Measurements from ENCODE around the gene KCTD7.
"Not testable (repeated sequence)": the region's sequence is repeated elsewhere in the genome, so short reads cannot be mapped to it uniquely, and the experiment has no call there.

KCTD7 gene

GRCh38 chr7:66654275-66655112, 25.8 kb downstream of the KCTD7 start:
- in situ Hi-C loops (cut with MboI; ENCODE audit: low sequenced_read_pairs, unreplicated experiment), result no loop called here
- TF ChIP-seq CTCF (IDR thresholded peaks at IDR 0.05; ENCODE audit: borderline replicate concordance, control extremely low read depth, extremely low read depth, insufficient read depth, missing control alignments), result no peak
- peak; percentile 99 for DNase-seq (ENCODE audit: low spot score)

GRCh38 chr7:66655113-66655806, 26.6 kb downstream of the KCTD7 start:
- in situ Hi-C loops (cut with MboI; ENCODE audit: low sequenced_read_pairs, unreplicated experiment); DNase-seq (ENCODE audit: low spot score): not testable (repeated sequence)

GRCh38 chr7:66655826-66656485, 27.3 kb downstream of the KCTD7 start:
- DNase-seq (ENCODE audit: low spot score); in situ Hi-C loops (cut with MboI; ENCODE audit: low sequenced_read_pairs, unreplicated experiment): not testable (repeated sequence)

- no peak for DNase-seq (ENCODE audit: low spot score)
- no peak for TF ChIP-seq CTCF (IDR thresholded peaks at IDR 0.05; ENCODE audit: borderline replicate concordance, control extremely low read depth, extremely low read depth, insufficient read depth, missing control alignments)
- in situ Hi-C loops (cut with MboI; ENCODE audit: low sequenced_read_pairs, unreplicated experiment), result no loop called here
Observed at GRCh38 chr7:66657798-66658197, 29.1 kb downstream of the KCTD7 start.

- in situ Hi-C loops (cut with MboI; ENCODE audit: low sequenced_read_pairs, unreplicated experiment), result no loop called here
- no peak for TF ChIP-seq CTCF (IDR thresholded peaks at IDR 0.05; ENCODE audit: borderline replicate concordance, control extremely low read depth, extremely low read depth, insufficient read depth, missing control alignments)
- DNase-seq (ENCODE audit: low spot score), result no peak
Observed at GRCh38 chr7:66662646-66663264, 34.1 kb downstream of the KCTD7 start.

GRCh38 chr7:66664590-66665293, 36.1 kb downstream of the KCTD7 start:
- in situ Hi-C loops (cut with MboI; ENCODE audit: low sequenced_read_pairs, unreplicated experiment), result no loop called here

More at GRCh38 chr7:66664590-66665293, 36.1 kb downstream of the KCTD7 start:
- no peak for DNase-seq (ENCODE audit: low spot score)
- no peak for TF ChIP-seq CTCF (IDR thresholded peaks at IDR 0.05; ENCODE audit: borderline replicate concordance, control extremely low read depth, extremely low read depth, insufficient read depth, missing control alignments)

Data from GM13976 (cell line).